NB4 (cell line): Measurements from ENCODE around the gene ACSS3.

Source experiments
- CTCF ChIP-seq: IDR thresholded peaks from one replicate; pipeline ENCODE4 v1.5.1; 2012; ENCODE audit warnings: low read depth, low read length
- POLR2A ChIP-seq: IDR thresholded peaks from 2 replicates; pipeline ENCODE4 v1.6.1; 2011; ENCODE audit warnings: mild to moderate bottlenecking; ENCODE audit not compliant: insufficient read length; ENCODE audit errors: extremely low read depth
- TF ChIP-seq, protein P1 (sequence below): IDR thresholded peaks from 2 replicates; pipeline ENCODE4 v1.6.1; 2011; ENCODE audit warnings: low read depth, low read length

GRCh38 chr12:81125691-81126090 is 47.8 kb downstream of the ACSS3 start:
- TF ChIP-seq CTCF (no peak), POLR2A (no peak)
- TF ChIP-seq, protein P1, sequence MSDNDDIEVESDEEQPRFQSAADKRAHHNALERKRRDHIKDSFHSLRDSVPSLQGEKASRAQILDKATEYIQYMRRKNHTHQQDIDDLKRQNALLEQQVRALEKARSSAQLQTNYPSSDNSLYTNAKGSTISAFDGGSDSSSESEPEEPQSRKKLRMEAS = no peak
